Epithelial cell of esophagus (primary cell): Measurements from ENCODE around the gene NAP1L1.

Experiments used
- DNase-seq: peaks from one replicate; pipeline ENCODE4 v3.0.0; 2010; ENCODE audit warnings: low read depth
- H3K4me3 ChIP-seq: 2 replicates; pipeline ENCODE4 v1.5.1; 2011; ENCODE audit warnings: mild to moderate bottlenecking, low read length, control low read depth
- CTCF ChIP-seq: IDR thresholded peaks from 2 replicates; pipeline ENCODE4 v1.5.1; 2011; ENCODE audit warnings: low read depth, mild to moderate bottlenecking, low read length, control low read depth, inconsistent platforms; ENCODE audit not compliant: insufficient read depth; ENCODE audit errors: missing control alignments

Gene NAP1L1

DNA sequence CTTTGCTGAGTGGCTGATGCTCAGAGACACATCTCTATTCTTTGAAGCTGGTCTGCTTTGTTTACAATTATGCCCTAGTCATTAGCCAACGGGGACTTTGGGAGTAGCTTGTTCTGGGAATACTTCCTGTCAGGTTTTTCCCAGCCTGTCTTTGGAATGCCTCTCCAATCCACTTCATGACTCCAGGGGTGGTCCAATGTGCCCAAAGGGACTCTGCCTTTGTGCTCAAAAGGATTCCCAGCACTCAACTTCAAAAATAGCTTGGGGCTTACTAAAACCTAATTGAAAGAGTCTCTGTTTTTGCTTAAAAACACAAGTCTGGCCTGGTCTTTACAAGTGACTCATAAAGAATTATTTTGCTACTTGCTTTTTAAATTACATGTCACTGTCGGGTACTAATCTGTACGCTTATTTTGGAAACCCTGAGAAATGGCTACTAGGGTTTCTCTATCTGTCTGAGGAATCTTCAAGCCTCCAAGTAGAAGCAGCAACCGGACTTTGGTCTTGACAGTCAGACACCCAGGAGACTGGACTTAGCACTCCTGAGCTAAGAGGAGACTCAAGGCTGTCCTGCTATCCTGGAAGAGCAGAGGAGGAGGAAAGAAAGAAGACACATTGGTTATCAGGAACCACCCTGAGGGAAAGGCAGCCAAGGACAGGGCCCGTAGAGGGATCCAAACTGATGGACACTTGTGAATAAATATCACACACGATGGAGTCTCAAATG, 73.6 kb downstream of the NAP1L1 start:
- no peak overlapping the region for H3K4me3 ChIP-seq
- no peak for TF ChIP-seq CTCF
- no peak for DNase-seq

DNA sequence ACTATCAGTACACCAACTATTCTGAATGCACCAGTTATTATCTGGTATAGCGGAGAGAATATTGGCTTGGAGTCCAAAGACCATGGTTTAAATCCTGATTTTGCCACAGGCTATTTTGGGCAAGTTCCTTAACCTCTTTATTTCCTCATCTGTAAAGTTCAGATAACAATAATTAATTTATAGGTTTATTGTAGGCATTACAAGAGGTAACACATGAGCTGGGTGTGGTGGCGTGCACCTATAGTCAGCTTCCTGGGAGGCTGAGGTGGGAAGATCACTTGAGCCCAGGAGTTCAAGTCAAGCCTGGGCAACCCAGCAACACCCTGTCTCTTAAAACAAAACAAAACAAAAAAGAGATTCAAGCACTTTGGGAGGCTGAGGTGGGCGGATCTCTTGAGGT, 76.1 kb downstream of the NAP1L1 start:
- TF ChIP-seq CTCF, result no peak
- H3K4me3 ChIP-seq, result no peak overlapping the region
- no peak for DNase-seq

- no peak for DNase-seq
- no peak overlapping the region for H3K4me3 ChIP-seq
- TF ChIP-seq CTCF, result no peak
These were observed 76.8 kb downstream of the NAP1L1 start for GRCh38 chr12:76007640-76008039.

DNA sequence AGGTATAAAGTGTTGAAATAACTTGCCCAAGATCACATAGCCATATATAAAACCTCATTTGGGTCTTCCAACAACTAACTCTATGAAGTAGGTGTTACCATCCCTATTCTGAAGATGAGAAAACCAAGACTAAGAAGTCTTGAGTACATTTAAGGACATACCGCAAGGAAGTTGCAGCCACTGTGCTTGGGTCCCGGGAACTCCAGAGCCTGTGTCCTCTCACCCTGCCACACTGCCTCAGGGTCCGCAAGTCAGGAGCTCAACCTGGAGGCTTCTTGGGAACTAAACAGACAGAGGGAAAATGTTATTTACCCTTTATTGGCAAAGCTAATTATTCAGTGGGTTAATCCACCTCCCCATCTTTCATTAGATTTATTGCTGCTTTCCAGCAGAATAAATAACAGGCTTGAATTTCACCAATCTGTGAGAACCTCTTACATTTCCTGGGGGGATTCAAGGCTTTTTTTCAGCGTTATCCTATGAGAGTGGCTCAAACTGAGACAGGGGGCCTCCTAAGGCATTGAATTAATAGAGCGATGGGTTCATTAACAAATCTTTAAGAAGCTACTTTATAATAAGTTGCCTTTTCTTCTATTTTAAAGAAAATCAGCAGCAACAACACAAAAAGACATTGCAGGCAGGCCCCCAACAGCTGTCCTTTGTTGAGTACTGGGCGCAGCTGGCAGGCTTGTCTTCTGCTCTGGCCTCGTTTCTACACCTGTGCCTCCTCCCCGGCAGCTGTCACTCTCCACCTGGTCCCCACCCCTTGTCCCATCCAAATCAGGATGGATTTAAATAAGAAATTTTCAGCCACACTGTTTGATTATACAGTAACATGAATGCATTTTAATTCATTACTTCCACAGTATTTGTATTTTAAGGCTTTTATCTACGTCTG, 78.2 kb downstream of the NAP1L1 start:
- TF ChIP-seq CTCF, result no peak
- DNase-seq, result no peak
- H3K4me3 ChIP-seq, result no peak overlapping the region

DNA sequence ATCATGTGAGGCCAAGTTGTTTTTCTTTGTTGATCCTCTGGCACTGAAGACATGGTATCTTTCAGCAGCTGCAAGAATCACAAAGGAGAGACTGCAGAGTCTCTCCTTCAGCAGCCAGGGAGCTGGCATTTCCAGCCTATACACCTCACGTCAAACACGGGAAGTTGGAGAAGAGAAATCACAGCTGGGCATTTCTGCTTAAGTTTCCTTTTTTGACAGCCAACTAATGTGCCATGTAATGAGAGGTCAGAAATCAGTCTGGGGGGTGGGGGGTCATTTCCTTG, 81.2 kb downstream of the NAP1L1 start:
- H3K4me3 ChIP-seq, result no peak overlapping the region
- no peak for TF ChIP-seq CTCF
- DNase-seq, result no peak

DNA sequence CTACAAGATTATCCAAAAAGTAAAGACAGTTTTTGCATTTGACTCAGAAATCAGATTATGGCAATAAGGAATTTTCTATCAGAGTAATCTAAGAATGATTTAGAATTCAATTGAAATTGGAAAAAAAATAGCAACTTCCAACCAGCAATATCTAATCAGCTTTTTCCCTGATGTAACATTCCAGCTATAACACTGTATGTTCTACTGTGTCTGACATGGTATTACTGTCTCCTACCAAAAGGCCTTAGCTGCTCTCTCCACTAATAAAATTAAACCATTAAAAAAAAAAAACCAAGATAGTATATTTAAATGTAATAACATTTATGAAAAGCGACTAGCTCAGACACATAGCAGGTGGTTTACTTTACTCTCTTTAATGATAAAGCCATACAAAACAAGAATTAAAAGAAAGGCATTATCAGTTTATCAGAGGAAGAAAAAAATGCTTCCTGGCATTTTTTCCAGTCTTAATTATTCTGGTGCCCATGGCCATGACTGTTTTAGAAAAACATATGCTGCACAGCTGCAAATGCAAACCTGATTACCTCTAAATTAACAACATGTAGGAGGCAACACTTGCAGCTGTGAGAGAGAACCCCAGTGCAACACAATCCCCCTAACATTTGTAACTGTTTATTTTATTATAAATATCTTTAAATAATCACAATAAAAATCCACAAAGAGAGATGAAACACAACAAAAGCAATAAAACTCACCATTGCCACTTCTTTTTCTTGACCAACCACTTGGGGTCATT, 81.7 kb downstream of the NAP1L1 start:
- H3K4me3 ChIP-seq, result no peak overlapping the region
- TF ChIP-seq CTCF, result no peak
- no peak for DNase-seq
